Cortex of kidney (tissue), 1 donor: Measurements from ENCODE around the gene MRM2.

Experiments
- DNase-seq: peaks from one replicate; lab custom pipeline; 2025; lab: John Stamatoyannopoulos, UW

The MRM2 gene

GRCh38 chr7:2266911-2267310 is 24.9 kb upstream of the MRM2 start:
- DNase-seq = no peak

GRCh38 chr7:2264158-2264557 is 22.2 kb upstream of the MRM2 start:
- no peak for DNase-seq

- DNase-seq = no peak
Measured at GRCh38 chr7:2263176-2263575, 21.2 kb upstream of the MRM2 start.

- DNase-seq = no peak
Measured at GRCh38 chr7:2261611-2262010, 19.6 kb upstream of the MRM2 start.

DNA sequence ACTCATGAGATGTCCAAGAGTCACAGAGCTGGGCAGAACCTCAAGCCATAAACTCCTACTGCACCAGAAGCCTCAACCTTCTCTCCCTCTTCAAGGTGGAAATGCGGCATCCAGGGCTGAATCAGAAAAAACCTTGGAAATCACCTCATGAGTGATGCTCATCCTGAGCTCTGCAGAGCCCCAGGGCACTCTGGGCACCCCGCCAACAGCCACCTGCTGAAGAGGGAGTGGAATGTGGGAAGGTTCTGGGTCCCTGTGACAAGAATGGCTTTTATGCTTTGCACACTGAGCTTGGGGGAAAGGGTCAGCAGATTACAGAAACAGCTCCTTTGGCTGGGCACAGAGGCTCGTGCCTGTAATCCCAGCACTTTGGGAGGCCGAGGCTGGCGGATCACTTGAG is 18.8 kb upstream of the MRM2 start:
- DNase-seq = no peak

DNA sequence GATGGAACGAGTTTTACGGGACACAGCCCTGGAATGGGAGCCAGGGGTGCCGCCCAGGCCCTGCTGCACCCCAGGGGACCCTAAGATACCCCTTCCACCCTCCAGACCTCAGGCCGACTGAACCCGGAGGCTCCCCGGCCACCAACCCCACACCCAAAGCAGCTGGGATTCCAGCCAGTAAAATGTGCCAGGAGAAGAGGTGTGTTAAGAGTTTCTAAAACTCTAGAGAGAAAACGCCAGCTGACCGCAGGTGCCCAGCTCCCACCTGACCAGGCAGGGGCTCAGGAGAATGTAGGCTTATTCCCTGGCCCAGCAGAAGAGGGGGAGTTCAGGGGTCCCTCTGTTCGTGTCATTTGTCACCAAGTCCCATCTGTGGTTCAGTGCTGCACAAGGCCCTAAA is 17.5 kb upstream of the MRM2 start:
- DNase-seq = no peak

- no peak for DNase-seq
Measured at GRCh38 chr7:2258661-2259365, 16.8 kb upstream of the MRM2 start.

- DNase-seq = no peak
Measured at GRCh38 chr7:2257651-2258050, 15.6 kb upstream of the MRM2 start.

DNA sequence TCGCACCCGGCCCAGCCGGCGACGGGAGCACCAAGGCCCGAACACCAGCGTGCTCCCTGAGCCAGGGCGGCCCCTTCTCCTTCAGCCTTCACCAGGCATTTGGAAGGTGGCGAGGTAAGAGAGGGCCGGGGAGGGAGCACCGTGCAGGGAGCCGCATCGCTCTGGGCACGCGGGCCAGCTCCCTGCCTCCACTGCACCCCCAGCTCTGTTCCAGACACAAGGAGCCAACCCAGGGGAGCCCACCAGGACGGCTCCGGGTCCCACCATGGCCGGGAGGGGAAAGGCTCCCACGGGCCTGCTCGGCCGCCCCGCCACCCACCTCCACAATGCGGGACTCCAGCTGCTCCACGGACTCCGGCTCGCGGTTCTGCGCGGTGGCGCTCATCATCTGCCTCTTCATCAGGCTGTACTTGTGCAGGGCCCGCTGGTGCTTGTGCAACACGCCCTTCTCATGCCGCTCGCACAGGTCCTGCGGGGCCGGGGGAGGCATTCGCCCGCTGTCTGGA is 15.1 kb upstream of the MRM2 start:
- DNase-seq = no peak

DNA sequence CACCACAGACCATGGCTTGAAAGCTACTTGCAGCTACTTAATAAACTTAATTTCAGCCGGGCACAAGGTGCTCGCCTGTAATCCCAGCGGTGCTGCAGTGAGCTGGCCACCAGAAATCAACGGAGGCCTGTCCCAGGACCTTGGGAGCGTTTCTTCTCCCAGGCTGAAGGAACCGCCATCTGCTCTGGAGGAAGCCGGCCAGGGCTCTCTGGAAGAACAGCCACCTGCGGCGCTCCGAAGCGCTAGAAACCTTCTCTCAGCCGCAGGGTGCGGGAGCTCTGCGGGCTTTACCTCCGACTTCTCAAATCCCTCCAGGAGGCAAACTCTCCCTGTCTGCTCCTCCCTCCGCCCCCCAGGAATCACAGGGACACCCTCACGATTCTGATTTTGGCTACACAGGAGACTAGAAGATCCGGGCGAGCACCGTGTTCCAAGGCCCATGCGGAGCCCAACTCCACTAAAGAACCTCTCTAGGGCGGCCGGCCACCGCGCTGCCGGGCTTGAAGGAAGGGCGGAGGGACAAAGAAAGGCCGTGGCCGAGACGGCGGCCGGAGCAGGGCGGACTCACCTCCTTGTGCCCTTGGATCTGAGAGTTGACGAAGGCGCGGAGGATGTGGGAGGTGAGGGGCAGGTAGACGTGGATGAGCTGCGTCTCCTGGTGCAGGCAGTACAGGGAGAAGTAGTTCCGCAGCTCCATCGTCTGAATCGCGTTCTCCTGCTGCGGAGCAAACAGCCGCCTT is 14.5 kb upstream of the MRM2 start:
- no peak for DNase-seq

DNA sequence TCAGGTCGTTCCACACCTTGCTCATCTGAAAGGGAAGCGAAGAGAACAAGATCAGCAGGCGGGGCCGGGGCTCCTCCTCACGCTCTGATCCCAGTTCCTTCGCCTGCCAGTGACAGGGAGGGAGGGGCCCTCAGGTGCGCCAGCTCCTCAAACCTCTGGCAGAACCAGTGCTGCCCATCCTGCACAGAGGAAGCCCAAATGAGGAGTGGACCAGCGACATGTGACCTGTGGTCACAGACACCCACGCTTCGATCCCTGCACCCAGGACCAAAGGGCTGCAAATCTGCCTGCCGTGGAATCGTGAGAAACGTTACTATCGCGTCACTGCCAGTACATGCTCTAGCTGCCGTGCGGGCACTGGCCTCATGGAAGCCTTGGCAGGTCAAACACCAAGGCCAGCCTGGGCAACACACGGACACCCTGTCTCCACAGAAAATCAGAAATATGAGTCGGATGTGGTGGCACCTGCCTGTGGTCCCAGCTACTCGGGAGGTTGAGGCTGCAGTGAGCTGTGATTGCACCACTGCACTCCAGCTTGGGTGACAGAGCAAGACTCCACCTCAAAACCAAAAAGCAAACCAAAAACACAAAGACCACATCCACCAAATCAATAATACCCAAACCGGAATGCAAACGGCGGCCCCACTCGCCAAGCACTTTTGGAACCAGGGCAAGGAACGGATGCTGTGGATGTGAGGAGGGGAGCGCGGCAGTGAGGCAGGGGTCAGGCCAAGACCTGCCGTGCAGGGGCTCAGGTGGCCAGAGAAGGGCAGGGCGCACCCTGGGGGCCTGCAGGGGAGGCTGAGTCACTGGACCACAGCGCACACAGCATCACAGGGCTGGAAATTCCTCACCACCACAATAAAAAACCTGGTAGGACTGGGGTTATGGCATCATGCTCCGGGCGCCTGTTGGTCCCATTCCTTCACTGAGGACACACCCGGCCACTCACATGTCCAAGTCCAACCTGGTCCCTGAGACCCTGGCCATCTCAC is 13.4 kb upstream of the MRM2 start:
- DNase-seq = no peak

- no peak for DNase-seq
Measured at GRCh38 chr7:2254429-2255144, 12.6 kb upstream of the MRM2 start.

GRCh38 chr7:2253525-2254244 is 11.7 kb upstream of the MRM2 start:
- no peak for DNase-seq

DNA sequence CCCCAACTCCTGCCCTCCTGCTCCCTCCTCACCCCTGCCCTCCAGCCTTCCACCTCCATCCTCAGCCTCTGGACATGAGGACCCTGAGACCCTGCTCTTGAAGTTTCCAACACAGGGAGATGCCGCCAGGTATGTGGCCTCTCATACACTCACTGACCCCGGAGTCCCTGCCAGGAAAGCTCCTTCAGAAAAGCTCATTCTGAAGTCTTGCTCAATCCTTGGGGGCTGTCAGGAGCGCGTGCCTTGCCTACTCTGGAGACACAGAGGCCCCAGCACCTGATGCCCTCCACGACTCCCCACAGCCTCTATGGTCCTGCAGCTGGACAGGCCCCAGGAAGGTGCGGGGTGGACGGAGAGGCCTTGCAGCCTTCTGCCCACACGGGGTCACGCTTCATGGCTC is 11.0 kb upstream of the MRM2 start:
- no peak for DNase-seq

DNA sequence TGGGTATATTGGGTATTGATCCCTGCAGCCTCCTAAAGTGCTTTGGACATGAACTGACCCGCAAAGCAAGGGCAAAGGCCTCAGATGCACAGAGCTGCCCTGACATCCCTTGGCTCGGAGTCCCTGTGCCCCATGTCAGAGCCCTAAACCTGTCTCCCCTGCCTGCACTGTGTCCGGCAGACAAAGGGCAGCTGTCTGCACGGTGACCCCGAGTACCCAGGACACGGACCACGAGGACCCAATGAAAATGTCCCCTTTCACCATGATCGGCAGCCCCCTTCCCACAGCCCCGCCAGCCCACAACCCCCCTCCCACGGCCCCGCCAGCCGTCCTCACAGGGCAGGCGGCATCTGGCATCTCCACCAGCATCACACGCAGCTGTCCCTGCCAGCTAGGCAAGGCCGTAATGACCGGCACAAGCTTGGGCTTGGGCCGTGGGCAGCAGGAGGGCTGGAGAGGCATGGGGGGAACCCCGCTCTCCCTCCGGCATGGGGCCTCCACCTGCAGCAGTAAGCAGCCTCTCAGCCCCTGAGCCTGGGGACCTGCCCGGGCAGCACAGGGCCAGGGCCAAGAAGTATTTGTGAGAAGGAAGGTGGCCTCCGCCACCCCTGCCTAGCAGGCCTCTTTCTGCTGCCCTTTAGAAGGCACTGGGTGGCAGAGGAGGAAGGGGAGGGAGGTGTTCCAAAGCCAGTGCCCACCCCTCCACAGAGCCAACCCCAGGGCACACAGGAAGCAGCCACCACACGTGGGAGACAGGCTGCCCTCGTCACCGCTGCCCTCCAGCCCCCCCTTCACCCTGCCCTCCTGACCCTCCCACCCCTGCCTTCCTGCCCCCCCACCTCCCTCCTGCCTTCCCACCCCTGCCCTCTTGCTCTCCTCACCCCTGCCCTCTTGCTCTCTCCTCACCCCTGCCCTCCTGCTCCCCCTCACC is 10.1 kb upstream of the MRM2 start:
- DNase-seq = no peak

DNA sequence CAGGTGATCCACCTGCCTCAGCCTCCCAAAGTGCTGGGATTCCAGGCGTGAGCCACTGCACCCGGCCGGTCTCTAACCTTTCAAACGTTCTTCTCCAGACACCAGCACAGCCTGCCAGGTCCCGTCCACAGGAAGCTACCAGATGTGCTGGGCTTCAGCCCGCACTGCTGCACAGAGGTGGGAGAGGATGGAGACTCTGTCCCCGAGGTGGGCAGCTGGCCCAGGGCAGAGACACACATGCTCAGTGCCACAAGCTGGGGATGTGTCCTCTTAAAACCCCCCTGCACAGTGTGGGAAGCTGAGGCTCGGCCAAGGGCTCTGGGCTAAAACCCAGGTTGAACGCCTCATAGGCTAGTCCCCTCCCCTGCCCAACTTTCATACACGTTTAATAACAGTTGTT is 9.4 kb upstream of the MRM2 start:
- no peak for DNase-seq

- no peak for DNase-seq
Measured at GRCh38 chr7:2249744-2250323, 7.8 kb upstream of the MRM2 start.

DNA sequence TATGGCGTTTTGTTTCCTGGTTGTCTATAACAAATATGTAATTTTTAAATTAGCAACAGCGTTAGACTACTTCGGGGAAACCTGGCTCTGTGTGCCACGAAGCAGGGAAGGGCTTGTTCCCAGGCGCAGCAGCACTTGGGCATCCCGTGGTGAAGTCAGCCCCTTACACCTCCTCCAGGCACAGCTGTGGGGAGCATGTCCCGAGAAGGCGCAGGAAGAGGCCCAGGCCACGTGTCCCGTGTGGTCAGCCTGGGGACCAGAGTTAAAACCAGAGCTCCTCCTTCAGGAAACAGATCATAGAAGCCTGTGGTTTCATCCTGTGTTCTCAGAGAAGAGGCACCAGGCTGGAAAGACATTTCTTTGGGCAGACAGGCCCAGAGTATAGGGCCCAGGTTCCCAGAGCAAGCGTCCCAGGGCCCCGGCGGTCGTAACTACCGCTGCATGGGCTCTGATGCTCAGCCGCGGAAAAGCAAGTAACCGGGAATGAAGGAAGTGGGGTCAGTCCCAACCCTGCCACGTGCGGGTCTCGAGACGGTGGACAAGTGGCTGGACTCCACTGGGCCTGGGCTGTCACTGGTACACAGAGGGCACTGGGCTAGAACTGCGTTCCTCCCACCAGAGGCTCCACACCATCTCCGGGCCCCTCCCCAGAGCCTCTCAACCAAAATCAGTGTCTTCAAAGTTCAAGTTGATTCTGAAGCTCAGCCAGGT is 7.1 kb upstream of the MRM2 start:
- DNase-seq = no peak
